Osteocyte (in vitro differentiated cells): ENCODE results near the gene ATP5MC2. TPM values are rescaled to one million over a fixed set of nuclear protein-coding genes. Genes with fewer than 3 reads are reported as not detected.
"Not testable (repeated sequence)": the region's sequence is repeated elsewhere in the genome, so short reads cannot be mapped to it uniquely, and the experiment has no call there.

Experiments used
- DNase-seq: peaks from one replicate; pipeline ENCODE4 v3.0.0; 2021; ENCODE audit warnings: mixed read lengths; ENCODE audit not compliant: unreplicated experiment; ENCODE audit errors: extremely low spot score
- H3K27ac Mint-ChIP-seq: one replicate; pipeline ENCODE4 v1.8.0; 2021; ENCODE audit warnings: mild to moderate bottlenecking, mixed read lengths; ENCODE audit not compliant: unreplicated experiment
- H3K27me3 Mint-ChIP-seq: one replicate; pipeline ENCODE4 v1.8.0; 2021; ENCODE audit warnings: mixed read lengths; ENCODE audit not compliant: unreplicated experiment
- H3K36me3 Mint-ChIP-seq: one replicate; pipeline ENCODE4 v1.8.0; 2021; ENCODE audit warnings: mixed read lengths; ENCODE audit not compliant: unreplicated experiment
- H3K4me1 Mint-ChIP-seq: one replicate; pipeline ENCODE4 v1.8.0; 2021; ENCODE audit warnings: mixed read lengths; ENCODE audit not compliant: unreplicated experiment
- H3K4me3 Mint-ChIP-seq: one replicate; pipeline ENCODE4 v1.8.0; 2021; ENCODE audit warnings: mild to moderate bottlenecking, moderate library complexity, mixed read lengths; ENCODE audit not compliant: unreplicated experiment
- H3K9me3 Mint-ChIP-seq: one replicate; pipeline ENCODE4 v1.8.0; 2021; ENCODE audit warnings: mixed read lengths; ENCODE audit not compliant: unreplicated experiment
- CTCF ChIP-seq: fragments of 200-600 bp; sonication (generic); IDR thresholded peaks from 2 replicates; pipeline ENCODE4 v1.5.0; 2021; ENCODE audit warnings: antibody characterized with exemption, mild to moderate bottlenecking, moderate library complexity
- total RNA-seq: library from RNA; stranded (reverse); gene quantifications from 2 replicates; pipeline ENCODE4 v1.2.1, GENCODE V29; 2021

The ATP5MC2 gene
- total RNA-seq, 1 donor from 2014 or later, result 294 TPM

- TF ChIP-seq CTCF, result no peak
- no peaks in the 10 kb centered on the region for H3K4me1 Mint-ChIP-seq
- no peaks in the 10 kb centered on the region for H3K9me3 Mint-ChIP-seq
- no peaks in the 10 kb centered on the region for H3K36me3 Mint-ChIP-seq
- H3K4me3 Mint-ChIP-seq, result no peak overlapping the region
- H3K27me3 Mint-ChIP-seq, result peaks cover 20% of the 10 kb centered on the region
- no peak overlapping the region for H3K27ac Mint-ChIP-seq
- no peak for DNase-seq
These were observed 8.9 kb upstream of the ATP5MC2 start for GRCh38 chr12:53684654-53685220.

GRCh38 chr12:53683983-53684382, 8.1 kb upstream of the ATP5MC2 start:
- no peak for DNase-seq
- H3K27ac Mint-ChIP-seq, result no peak overlapping the region
- H3K27me3 Mint-ChIP-seq, result peaks cover 21% of the 10 kb centered on the region
- no peak overlapping the region for H3K4me3 Mint-ChIP-seq
- no peak for TF ChIP-seq CTCF
- no peaks in the 10 kb centered on the region for H3K9me3 Mint-ChIP-seq
- H3K4me1 Mint-ChIP-seq, result no peaks in the 10 kb centered on the region
- no peaks in the 10 kb centered on the region for H3K36me3 Mint-ChIP-seq

- Mint-ChIP-seq H3K4me1 (no peaks in the 10 kb centered on the region), H3K27me3 (peaks cover 22% of the 10 kb centered on the region), H3K36me3 (no peaks in the 10 kb centered on the region), H3K4me3 (no peak overlapping the region), H3K9me3 (no peaks in the 10 kb centered on the region), H3K27ac (no peak overlapping the region)
- TF ChIP-seq CTCF, result no peak
- no peak for DNase-seq
These were observed 7.6 kb upstream of the ATP5MC2 start for GRCh38 chr12:53683494-53683893.

GRCh38 chr12:53680061-53680460, 4.2 kb upstream of the ATP5MC2 start:
- H3K4me1 Mint-ChIP-seq, H3K9me3 Mint-ChIP-seq, H3K27ac Mint-ChIP-seq, H3K36me3 Mint-ChIP-seq, DNase-seq, H3K4me3 Mint-ChIP-seq: not testable (repeated sequence)
- peaks cover 21% of the 10 kb centered on the region for H3K27me3 Mint-ChIP-seq

- H3K36me3 Mint-ChIP-seq, result peaks cover 8% of the 10 kb centered on the region
- DNase-seq, result no peak
- H3K27me3 Mint-ChIP-seq, result peaks cover 21% of the 10 kb centered on the region
- no peaks in the 10 kb centered on the region for H3K9me3 Mint-ChIP-seq
- H3K4me3 Mint-ChIP-seq, result no peak overlapping the region
- H3K4me1 Mint-ChIP-seq, result peaks cover 13% of the 10 kb centered on the region
- no peak for TF ChIP-seq CTCF
- H3K27ac Mint-ChIP-seq, result no peak overlapping the region
These were observed 1.9 kb upstream of the ATP5MC2 start for GRCh38 chr12:53677800-53678148.
